ENCODE data around the gene THAP4.

Gene THAP4

GRCh38 chr2:241603686-241604085 lies 33.3 kb downstream of the THAP4 start:
- H3K4me3 ChIP-seq (replicated peaks; ENCODE audit: low read depth, low read length) = no peak overlapping the region
- DNase-seq (ENCODE audit: extremely low read depth, low read depth) = no peak
- TF ChIP-seq CTCF (IDR thresholded peaks at IDR 0.05; ENCODE audit: low read depth, low read length, missing control alignments) = no peak

GRCh38 chr2:241602720-241603119 lies 34.2 kb downstream of the THAP4 start:
- no peak for DNase-seq (ENCODE audit: extremely low read depth, low read depth)
- TF ChIP-seq CTCF (IDR thresholded peaks at IDR 0.05; ENCODE audit: low read depth, low read length, missing control alignments) = no peak
- H3K4me3 ChIP-seq (replicated peaks; ENCODE audit: low read depth, low read length) = no peak overlapping the region

GRCh38 chr2:241601841-241602240 lies 35.1 kb downstream of the THAP4 start:
- no peak for TF ChIP-seq CTCF (IDR thresholded peaks at IDR 0.05; ENCODE audit: low read depth, low read length, missing control alignments)
- no peak for DNase-seq (ENCODE audit: extremely low read depth, low read depth)
- no peak overlapping the region for H3K4me3 ChIP-seq (replicated peaks; ENCODE audit: low read depth, low read length)

GRCh38 chr2:241599615-241600014 lies 37.3 kb downstream of the THAP4 start:
- H3K4me3 ChIP-seq (replicated peaks; ENCODE audit: low read depth, low read length) = no peak overlapping the region
- TF ChIP-seq CTCF (IDR thresholded peaks at IDR 0.05; ENCODE audit: low read depth, low read length, missing control alignments) = no peak
- no peak for DNase-seq (ENCODE audit: extremely low read depth, low read depth)

GRCh38 chr2:241598487-241598886 lies 38.5 kb downstream of the THAP4 start:
- no peak overlapping the region for H3K4me3 ChIP-seq (replicated peaks; ENCODE audit: low read depth, low read length)
- no peak for TF ChIP-seq CTCF (IDR thresholded peaks at IDR 0.05; ENCODE audit: low read depth, low read length, missing control alignments)
- no peak for DNase-seq (ENCODE audit: extremely low read depth, low read depth)

GRCh38 chr2:241598061-241598460 lies 38.9 kb downstream of the THAP4 start:
- DNase-seq (ENCODE audit: extremely low read depth, low read depth) = no peak
- no peak overlapping the region for H3K4me3 ChIP-seq (replicated peaks; ENCODE audit: low read depth, low read length)
- no peak for TF ChIP-seq CTCF (IDR thresholded peaks at IDR 0.05; ENCODE audit: low read depth, low read length, missing control alignments)

GRCh38 chr2:241597561-241597960 lies 39.4 kb downstream of the THAP4 start:
- no peak for TF ChIP-seq CTCF (IDR thresholded peaks at IDR 0.05; ENCODE audit: low read depth, low read length, missing control alignments)
- no peak overlapping the region for H3K4me3 ChIP-seq (replicated peaks; ENCODE audit: low read depth, low read length)
- DNase-seq (ENCODE audit: extremely low read depth, low read depth) = no peak

All from HFF-Myc (cell line).